GM12892 (cell line): ENCODE measurements around the gene CTNNB1.

Source experiments
- POLR2A ChIP-seq: IDR thresholded peaks from 2 replicates; pipeline ENCODE4 v1.6.1; 2011; ENCODE audit warnings: low read depth, low read length, control low read depth
- POLR2AphosphoS5 ChIP-seq: IDR thresholded peaks from 2 replicates; pipeline ENCODE4 v1.6.1; 2011; ENCODE audit warnings: low read depth, low read length, control low read depth
- TAF1 ChIP-seq: IDR thresholded peaks from 2 replicates; pipeline ENCODE4 v1.6.1; 2011; ENCODE audit warnings: low read depth, mild to moderate bottlenecking, control low read depth, low read length, borderline replicate concordance

DNA sequence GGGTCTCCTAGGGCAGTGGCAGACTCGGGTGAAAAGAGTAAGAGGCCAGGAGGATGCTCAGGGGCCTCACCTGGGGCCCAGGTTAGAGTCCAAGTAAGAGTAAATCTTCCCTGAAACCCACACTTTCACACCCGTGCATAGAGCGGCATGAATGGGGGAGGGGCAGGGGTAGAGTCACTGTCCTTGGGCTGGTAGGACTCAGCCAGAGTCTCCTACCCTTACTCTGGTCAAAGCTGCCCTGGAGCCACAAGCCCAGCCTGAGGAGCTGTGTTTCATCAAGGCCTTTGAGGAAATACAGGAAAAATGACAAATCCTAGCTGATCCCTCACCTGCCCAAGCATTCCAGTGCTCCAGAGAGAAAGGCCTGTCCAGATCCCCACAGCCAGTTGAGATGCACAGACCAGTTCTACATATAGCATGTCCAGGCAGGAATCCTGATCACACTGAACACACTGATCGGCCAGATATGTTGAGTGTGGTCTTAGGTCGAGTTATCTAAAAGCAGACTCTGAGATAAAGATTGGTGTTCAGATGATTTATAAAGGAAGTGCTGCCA is 16.7 kb upstream of the CTNNB1 start:
- no peak for TF ChIP-seq POLR2A
- no peak for TF ChIP-seq POLR2AphosphoS5
- TF ChIP-seq TAF1: no peak
